Measurements from ENCODE around the gene SETDB2.

SETDB2 gene, protein sequence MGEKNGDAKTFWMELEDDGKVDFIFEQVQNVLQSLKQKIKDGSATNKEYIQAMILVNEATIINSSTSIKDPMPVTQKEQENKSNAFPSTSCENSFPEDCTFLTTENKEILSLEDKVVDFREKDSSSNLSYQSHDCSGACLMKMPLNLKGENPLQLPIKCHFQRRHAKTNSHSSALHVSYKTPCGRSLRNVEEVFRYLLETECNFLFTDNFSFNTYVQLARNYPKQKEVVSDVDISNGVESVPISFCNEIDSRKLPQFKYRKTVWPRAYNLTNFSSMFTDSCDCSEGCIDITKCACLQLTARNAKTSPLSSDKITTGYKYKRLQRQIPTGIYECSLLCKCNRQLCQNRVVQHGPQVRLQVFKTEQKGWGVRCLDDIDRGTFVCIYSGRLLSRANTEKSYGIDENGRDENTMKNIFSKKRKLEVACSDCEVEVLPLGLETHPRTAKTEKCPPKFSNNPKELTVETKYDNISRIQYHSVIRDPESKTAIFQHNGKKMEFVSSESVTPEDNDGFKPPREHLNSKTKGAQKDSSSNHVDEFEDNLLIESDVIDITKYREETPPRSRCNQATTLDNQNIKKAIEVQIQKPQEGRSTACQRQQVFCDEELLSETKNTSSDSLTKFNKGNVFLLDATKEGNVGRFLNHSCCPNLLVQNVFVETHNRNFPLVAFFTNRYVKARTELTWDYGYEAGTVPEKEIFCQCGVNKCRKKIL

DNA sequence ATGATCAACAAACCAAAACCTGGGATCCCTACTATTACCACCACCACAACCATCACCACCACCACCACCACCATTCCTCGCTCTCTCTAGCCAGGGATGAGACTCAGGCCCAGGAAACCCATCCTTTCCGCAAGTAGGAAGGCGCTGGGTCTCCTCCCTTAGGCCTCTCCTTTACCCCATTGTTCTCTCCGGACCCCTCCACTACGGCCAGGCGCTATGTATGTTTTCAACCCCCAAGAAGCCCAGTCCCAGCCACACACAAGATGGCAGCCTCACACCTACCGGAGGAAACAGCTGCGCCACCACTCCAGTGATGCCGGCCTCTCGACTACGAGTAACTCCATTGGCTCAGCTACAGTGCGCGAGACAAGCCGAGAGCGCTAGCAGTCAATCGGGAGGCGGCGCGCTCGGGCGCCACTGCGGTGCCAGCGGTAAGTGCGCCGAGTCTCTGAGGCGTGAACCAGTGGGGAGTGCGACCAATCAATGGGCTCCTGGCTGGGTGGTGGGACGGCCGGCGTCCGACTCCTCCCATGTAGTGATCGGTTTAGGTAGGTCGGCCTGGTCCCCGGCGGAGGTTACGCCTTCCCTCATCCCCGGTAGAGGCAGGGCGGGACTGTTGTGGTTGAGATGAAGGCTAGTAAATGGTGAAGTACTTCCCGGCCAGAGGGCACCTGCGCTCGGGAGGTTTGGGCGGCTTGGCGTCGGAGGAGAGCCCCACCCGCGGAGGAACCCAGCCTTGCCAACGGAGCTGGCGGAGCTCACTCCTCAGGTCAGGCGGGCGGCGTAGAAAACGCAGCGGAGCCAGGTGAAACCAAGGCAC is at the start of gene SETDB2, which contains the start of gene CAB39L:
Gene SETDB2, plus strand, starts transcription at position 571 of the 820 bp plus-strand sequence. CDS start 7,620 bp downstream, outside the sequence.
Gene CAB39L, minus strand, starts transcription at position 361 of the 820 bp plus-strand sequence. CDS start 61,154 bp downstream, outside the sequence.
- peak; percentile 99 for DNase-seq

DNA sequence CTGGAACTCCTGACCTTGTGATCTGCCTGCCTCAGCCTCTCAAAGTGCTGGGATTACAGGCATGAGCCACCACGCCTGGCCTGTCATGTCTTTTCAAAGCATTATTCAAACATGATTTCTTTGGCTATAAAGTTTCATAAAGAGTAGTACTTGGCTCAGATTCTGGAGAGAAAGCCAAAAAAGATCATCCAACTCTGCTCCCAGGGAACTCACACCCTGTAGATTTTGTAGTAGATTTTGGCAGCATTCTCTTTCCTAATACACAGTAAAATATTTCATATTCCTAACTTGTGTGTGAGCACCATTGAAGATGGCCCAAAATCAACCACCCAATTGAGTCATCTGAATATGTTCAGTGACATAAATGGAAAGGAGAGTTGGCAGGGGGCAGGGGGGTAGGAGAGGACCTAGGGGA is 48.6 kb upstream of the SETDB2 start:
- peak; percentile 46 for DNase-seq

DNA sequence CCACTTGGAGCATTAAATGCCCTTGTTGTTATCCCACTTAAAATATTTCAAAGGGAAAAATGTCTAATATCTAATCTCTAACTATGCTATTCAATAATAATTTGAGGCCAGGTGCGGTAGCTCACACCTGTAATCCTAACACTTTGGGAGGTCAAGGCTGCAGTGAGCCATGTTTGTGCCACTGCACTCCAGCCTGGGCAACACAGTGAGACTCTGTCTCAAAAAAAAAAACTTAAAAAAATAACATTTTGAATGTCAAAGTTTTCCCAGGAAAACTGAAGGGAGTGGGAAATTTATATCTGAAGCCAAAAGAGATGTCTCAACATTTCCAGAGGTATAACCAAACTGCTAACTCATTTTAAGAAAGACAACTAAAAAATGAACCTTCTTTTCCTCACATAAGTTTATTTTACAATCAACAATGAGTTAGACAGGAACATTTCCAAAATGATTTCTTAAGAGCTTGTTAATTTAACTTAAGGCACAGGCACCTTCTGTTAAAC is 48.1 kb upstream of the SETDB2 start:
- no peak for DNase-seq

DNA sequence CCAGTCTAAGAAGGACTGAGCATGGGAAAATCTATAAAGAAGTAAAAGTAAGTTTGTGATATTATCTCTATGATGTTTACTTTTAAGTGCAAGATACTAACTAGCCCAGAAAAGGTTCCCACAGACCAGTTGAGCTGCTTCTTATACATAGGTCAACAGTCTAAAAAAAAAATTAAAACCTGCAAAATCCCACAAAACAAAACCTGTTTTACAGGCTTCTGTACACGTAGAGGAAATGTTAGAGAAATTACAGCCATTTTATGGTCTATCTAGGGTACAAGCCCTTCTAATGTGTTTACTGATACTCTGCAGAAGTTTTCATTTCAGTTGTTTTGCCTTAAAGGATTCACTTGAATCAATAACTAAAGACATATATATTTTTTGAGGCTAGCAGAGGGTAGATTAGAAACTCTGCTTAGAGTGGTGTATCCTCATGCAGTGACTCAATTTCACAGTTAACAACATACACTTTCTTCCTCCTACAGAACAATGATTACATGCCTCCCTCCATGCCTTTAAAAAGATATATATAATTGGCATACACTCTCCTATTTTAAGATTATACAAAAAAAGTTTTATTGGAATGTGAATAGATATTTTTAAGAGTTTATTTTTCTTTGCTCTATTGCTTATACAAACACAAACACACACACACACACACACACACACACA is 44.1 kb upstream of the SETDB2 start:
- no peak for DNase-seq

DNA sequence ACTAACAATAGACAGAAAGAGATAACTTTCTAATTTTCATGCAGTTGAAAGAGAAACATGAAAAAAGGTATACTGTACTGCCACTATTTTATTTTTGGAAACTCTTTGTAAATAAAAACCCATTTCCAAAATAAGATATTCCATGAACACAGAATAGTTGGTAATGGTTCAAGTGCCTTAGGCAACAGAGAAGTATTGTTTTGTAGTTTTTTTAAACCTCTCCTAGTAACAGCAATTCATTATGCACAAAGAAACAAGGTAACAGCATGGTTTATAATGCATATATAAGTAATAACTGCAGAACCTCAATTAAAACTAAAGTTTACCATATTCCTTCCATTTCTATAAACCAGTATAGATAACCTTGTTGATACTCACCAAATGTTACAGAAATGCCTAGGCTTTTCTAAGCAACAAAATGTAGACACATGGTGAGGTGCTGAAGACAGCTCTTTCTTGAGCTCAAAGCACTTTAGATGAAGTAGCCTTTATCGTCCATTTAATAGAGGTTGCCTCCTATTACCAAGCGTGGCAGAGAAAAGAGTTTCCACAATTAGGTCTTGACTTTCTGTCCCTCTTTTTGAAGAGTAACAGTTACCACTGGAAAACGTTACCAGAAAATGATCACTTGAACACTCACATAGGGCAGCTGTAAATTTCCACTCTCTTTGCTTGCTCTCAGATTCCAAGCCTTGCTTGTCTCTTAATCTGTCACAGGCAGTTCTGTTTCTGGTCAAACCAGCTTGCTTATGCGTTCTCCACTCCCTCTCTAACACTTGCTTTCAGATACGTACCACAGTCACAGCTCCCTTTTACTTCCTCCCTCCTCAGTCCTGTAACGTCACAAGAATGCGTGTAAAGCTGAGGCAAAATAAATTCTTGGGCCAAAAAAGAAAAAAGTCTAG is 43.1 kb upstream of the SETDB2 start:
- DNase-seq = peak; percentile 22

DNA sequence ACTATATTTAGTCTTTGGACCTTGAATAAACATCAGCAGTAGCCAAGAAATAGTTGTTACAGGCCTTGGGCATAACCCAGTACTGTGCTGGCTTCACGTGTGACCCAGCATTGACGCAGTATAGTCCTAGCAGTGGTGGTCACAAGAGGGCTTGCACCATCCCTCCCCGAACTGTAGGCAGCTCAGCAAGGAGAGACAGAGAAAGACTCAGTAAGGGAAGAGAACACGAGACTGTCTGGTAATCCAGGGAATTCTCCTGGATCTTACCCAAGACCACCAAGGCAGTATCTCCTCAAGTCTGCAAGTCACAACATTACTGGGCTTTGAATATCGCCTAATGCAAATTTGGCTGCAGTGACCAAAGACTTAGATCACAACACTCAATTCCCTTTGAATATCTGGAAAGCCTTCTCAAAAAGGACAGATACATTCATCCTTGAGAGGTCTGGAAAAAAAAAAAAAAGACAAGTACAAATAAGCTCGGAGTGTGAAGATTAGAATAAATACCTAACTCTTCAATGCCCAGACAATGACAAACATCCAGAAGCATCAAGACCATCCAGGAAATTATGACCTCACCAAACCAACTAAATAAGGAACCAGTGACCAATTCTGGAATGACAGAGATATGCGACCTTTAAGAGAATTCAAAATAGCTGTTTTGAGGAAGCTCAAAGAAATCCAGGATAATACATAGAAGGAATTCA is 39.9 kb upstream of the SETDB2 start:
- DNase-seq = no peak

DNA sequence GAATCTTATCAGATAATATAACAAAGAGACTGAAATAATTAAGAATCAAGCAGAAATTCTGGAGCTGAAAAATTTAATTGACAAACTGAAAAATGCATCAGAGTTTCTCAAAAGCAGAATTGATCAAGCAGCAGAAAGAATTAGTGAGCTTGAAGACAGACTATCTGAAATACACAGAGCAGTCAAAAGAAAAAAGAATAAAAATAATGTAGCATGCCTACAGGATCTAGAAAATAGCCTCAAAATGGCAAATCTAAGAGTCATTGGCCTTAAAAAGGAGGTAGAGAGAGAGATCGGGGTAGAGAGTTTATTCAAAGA is 39.4 kb upstream of the SETDB2 start:
- DNase-seq = no peak

DNA sequence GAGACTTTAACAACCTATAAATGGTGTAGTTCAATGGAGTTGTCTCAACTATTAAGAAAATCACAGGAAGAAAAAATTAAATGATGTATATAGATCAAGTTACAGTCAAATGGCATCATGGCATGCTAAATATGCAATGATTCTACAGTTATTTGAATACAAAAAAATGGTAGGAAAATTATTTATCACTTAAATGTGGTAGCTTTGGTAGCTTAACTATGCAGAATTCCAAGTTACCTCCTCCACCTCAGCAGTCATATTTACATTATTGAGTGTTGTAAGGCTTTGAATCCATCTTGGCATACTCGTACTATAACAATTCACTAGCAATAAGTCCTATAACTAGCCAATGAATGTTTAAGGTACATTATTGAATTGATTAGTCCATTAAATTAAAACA is 37.0 kb upstream of the SETDB2 start:
- peak; percentile 38 for DNase-seq

DNA sequence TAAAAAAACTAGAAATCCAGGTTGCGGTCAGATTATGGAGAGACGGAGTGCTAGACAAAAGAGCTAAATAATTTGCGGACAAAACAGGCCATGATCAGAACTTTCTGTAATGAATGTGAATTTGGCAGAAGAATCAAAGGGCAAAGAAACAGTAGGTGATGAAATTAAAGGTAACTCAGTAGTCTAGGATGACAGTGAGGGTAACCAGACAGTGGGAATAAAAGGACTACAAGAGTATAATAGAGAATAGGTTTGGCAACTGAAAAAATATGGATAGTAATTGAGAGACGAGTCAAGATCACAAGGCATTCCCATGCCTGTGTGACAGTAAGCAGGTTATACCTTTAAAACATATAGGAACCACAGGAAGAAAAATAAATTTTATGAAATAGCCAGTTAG is 36.1 kb upstream of the SETDB2 start:
- DNase-seq = no peak

DNA sequence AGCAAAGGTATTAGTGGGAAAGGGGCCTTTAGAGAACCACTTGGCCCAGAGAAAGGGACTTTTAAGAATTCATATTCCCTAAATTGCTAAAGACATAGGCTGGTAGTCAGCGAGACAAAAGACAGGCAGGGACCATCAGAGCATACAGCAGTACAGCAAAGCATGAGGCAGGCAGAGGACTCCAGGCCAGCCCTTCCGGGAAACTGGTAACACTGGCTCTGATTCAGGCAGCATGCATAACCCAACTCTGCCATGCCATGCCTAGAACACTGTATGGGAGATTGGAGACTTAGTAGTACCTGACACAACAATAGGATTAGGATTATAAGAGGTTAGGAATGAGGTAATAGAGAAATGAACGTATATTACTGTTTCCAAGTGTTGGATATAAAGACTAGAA is 35.1 kb upstream of the SETDB2 start:
- no peak for DNase-seq

DNA sequence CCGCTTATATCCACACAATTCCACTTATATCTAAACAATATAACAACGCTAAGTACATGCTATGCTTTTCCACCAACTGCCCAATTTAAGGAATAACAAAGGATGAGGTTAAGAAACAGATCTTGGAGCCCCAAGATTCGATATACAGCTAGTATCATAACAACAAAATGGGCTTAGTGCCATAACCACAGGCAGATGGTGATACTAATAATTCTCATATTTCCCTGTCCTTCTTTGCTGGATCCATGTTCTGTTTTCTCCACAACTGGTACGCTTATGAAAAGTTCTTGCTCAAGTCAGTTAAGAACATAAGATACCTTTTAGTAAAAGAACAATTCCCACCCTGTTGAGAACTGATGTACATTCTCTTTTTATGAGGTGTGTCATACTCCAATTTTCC is 34.1 kb upstream of the SETDB2 start:
- no peak for DNase-seq

DNA sequence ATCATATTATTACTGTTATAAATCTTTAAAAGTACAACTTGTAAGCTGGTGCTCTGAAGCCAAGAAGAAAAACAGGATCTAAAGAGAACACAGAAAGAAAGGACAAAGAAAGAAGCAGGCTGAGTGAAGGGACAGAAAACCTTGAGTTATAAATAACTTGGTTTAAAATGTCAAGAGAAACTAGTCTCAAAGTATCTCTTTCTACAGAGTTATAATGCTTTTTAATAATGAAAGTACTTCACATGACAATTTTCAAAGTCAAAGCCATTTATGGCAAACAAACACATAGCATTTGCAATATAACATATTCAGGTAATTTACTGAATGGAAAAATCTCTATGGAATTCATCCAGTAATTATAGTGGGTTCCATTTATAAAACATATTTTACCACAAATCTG is 33.6 kb upstream of the SETDB2 start:
- no peak for DNase-seq

DNA sequence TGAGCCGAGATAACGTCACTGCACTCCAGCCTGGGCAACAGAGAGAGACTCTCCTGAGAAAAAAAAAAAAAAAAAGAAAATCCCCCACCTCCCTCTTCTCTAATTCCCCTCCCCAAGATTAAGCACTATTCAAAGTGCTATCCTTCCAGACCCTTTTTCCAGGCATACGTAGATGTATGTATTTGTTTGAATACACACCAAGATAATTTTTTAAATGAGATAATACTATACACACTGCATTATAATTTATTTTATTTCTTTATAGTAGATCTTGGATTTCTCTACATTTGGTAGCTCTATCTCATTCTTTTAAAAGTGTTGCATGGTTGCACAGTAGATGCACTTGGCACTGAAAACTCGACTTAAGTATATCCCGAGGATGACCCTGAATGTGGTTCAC is 32.7 kb upstream of the SETDB2 start:
- no peak for DNase-seq

DNA sequence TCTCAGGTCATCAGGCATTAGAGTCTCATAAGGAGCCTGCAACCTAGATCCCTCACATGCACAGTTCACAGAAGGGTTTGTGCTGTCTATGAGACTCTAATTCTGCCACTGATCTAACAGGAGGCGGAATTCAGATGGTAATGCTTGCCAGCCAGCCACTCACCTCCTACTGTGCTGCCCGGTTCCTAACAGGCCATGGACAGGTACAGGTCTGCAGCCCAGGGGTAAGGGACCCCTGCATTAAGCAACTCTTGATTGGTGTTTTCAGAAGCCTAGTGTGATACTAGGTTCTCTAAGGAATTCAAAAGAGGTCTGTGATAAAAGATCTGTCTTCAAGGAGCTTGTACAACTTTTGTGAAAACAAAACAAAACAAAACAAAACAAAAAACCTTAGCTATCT is 31.3 kb upstream of the SETDB2 start:
- no peak for DNase-seq

DNA sequence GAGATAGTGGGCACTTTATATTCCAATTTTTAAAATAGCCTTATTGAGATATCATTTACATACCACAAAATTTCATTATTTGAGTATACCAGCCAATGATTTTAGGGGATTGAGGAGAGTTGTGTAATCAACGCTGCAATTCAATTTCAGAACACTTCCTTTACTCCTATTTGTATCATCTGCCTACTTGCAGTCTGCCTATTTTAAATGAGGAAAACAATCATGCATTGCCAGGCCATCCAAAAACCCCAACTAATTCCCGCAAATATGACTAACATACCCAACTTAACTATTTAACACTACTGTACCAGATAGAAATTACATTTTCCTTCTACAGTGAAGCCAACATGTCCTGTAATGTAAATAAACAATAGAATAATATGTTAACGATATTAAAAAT is 26.9 kb upstream of the SETDB2 start:
- DNase-seq = no peak

DNA sequence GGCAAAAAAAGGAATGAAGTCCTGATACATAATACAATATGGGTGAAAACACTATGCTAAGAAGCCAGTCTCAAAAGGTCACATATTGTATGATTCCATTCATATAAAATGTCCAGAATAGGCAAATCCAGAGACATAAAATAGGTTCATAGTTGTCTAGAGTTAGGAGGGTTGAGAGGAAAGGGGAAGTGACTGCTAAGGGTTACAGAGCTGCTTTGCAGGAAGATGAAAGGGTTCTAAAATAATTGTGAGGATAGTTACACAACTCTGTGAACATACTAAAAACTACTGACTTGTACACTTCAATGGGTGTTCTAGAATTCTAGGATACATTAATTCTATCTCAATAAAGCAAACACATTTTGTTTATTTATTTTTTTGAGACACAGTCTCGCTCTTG is 25.9 kb upstream of the SETDB2 start:
- no peak for DNase-seq

DNA sequence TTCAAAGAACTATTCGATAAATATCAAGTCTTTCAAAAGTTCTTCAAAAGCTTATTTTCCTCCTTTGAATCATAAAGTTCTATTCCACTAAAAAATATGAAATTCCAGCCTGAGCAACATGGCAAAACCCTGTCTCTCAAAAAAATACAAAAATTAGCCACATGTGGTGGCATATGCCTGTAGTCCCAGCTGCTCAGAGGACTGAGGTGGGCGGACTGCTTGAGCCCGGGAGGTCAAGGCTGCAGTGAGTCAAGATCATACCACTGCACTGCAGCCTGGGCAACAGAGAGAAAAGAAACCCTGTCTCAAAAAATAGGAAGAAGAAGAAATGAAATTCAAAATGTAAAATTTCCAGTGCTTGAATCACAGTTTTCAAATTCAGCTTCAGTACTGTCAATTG is 24.8 kb upstream of the SETDB2 start:
- DNase-seq = no peak

DNA sequence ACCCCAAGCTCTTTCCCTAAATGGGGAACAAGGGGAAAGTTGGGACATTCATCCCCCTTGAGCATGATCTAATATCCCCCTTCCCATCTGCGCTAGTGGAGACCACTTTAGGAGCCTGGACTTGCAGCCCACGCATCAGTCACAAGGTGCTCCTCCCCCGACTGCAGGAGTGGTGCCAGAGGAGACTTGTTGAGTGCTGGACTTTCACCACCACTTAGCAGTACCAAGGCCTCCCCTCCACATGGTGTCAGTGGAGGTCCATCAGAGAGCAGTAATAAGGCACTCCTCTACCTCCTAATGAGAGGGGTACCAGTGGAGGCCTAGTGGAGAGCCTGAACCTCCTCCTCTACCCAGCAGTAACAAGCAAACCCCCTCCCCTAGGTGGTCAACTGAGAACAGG is 22.7 kb upstream of the SETDB2 start:
- DNase-seq = peak; percentile 12

DNA sequence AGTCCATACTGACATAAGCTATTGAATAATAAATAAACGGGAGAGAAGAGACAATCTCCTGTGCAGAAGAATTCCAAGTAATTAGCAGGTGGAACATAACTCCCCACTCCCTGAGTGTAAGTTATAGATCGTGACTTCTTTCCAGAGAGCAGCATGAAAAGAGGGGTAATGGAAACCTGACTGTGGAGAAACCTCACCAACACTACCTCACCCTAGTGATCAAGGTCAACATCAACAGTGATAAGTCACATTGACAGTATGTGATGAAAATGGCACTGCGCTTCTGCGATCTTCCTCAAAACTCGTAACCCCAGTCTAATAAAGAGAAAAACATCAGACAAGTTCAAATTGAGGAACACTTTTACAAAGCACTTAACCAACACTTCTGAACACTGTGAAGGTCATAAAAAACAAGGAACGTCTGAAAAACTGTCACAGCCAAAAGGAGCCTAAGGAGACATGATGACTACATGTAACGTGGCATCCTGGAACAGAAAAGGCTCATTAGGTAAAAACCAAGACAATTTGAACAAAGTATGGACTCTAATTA is 20.0 kb upstream of the SETDB2 start:
- no peak for DNase-seq

DNA sequence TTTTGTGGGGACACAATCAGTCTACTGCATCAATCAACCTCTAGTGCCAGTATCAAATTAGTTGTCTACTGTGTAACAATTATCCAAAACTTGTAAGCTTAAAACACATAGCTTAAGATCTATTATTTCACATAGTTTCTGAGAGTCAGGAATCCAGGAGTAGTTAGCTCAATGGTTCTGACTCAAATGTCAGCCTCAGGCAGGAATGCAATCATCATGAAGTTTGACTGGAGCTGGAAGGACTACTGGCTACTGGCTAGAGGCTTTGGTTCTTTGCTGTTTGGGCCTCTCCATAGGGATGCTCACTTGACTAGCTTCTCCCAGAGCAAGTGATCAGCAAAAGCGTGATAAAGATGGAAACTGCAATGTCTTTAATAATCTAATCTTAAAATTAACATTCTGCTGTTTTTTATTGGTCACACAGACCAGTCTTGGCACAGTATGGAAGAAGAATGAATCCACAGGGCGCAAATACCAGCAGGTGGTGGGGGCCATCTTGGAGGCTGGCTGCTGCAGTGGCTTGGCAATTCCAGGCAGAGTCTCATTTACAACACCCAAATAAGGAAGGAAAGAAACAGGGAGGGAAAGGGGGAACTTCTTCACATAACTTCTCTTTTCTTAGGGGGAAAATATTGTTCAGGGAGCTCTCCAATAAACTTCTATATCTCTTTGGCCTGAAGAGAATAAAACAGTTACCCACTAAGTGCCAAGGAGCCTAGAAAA is 15.9 kb upstream of the SETDB2 start:
- DNase-seq = no peak

Measured in fibroblast of skin of right biceps (primary cell).